WI38 (cell line): ENCODE measurements around the gene BANF1.

ENCODE experiments used
- H3K4me3 ChIP-seq: 2 replicates; pipeline ENCODE4 v1.5.1; 2011; ENCODE audit warnings: low read depth, mild to moderate bottlenecking, control low read depth, low read length
- CTCF ChIP-seq: IDR thresholded peaks from 2 replicates; pipeline ENCODE4 v1.5.1; 2012; ENCODE audit warnings: low read depth, mild to moderate bottlenecking, control low read depth, low read length

BANF1 gene

DNA sequence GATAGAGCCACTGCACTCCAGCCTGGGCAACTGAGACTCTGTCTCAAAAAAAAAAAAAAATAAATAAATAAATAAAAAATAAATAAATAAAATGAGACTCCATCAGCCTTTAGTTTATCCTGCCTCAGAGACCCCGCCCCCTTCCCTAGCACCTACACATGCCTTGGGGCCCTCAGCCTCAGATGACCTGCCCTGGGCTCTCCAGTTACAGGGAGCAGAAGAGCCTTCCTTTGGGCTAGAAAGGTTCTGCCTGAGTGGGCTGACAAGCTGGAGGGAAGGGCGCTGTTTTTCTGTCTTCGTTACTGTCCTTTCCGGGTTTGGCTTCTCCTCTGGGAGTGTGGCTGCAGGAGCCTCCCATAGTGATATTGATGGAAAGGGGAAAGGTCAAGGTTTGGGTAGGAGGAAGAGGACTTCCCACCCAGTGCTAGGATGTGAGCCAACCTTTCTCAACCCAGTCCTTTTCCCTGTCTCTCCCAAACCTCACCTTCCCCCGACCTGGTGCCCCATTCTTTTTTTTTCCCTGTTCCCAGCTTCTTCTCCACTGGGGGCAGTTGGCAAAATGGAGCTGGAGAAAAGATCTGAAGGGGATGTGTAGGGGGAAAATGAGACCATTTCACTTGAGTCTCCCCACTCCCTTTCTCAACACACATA is 48.4 kb downstream of the BANF1 start:
- no peak overlapping the region for H3K4me3 ChIP-seq
- no peak for TF ChIP-seq CTCF

DNA sequence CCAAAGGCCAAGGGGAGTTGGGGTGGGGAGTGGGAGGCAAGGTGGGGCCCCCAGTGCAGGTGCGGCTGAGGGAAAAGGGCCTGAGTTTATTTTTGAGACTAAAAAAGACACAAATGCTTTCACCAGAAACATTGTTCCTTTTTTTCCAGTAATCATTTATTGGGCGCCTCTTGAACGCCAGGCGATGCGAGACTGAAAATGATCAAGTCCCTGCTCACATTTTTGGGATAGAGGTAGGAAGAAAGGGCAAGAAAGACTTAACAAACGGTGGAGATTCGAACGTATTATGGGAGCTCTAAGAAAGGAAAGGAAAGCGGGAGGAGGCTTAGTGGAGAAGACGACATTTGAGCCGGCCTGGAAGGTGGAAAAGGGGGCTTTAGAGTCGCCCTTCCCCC is 49.1 kb downstream of the BANF1 start:
- no peak for TF ChIP-seq CTCF
- H3K4me3 ChIP-seq = peak overlapping the region; percentile 99

DNA sequence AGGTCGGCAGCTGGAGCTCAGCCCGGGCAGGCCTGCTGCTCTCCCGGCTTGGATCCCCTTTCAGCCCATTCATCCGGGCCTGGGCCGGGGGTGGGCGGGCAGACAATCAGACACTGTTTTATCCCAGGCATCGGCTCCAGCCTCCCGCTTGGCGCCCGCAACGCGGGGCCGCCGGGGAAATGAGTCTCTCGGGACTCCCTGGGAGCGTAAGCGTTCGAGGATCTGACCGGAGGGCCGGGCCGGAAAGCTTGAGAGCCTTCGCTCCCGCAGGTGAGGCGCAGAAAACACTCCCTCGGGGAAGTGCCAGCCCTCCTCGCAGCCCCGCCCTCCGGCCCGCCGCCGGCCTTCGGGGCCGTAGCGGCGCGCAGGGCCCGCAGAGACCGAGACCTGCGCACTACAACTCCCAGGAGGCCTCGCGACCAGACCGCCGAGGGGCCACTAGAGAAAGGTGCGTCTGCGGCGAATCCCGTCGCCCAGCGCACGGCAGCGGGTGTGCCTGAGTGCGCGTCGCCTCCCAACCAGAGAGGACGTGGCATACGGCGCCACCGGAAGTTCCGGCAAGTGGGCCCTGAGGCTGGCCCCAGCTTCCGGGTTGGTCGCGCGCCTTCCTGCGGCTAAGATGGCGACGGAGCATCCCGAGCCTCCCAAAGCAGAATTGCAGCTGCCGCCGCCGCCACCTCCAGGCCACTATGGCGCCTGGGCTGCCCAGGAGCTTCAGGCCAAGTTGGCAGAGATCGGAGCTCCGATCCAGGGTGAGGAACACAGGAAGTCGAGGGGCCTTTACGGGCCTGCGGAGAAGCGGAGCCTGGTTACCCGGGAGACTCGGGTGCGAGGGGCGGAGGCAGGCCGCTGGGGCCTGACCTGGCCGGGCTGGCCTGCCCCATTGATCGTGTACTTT is 49.7 kb downstream of the BANF1 start, which contains the start of gene SF3B2:
Gene SF3B2, plus strand, starts transcription at position 599 of the 898 bp plus-strand sequence. Its CDS starts 21 bp downstream, at position 620.
- no peak for TF ChIP-seq CTCF

GRCh38 chr11:66052664-66052982 is 50.3 kb downstream of the BANF1 start:
- no peak for TF ChIP-seq CTCF
- peak overlapping the region; percentile 99 for H3K4me3 ChIP-seq

More for the DNA sequence above, 49.7 kb downstream of the BANF1 start, which contains the start of gene SF3B2:
- H3K4me3 ChIP-seq = peak within 1 kb of the TSS; percentile 99
